ENCODE measurements around the gene PPP2R3A.

PPP2R3A gene

DNA sequence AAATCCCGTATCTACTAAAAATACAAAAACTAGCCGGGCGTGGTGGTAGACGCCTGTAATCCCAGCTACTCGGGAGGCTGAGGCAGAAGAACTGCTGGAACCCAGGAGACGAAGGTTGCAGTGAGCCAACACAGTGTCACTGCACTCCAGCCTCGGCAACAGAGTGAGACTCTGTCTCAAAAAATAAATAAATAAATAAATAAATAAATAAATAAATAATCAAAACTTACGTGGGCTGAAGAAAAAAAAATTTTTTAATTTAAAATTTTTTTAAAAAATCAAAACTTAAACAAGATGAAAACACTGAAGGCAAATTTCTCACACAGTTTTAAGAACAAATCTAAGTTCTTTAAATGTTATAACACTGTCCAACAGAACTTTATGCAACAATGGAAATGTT, 216.2 kb downstream of the PPP2R3A start:
- TF ChIP-seq, protein P1, sequence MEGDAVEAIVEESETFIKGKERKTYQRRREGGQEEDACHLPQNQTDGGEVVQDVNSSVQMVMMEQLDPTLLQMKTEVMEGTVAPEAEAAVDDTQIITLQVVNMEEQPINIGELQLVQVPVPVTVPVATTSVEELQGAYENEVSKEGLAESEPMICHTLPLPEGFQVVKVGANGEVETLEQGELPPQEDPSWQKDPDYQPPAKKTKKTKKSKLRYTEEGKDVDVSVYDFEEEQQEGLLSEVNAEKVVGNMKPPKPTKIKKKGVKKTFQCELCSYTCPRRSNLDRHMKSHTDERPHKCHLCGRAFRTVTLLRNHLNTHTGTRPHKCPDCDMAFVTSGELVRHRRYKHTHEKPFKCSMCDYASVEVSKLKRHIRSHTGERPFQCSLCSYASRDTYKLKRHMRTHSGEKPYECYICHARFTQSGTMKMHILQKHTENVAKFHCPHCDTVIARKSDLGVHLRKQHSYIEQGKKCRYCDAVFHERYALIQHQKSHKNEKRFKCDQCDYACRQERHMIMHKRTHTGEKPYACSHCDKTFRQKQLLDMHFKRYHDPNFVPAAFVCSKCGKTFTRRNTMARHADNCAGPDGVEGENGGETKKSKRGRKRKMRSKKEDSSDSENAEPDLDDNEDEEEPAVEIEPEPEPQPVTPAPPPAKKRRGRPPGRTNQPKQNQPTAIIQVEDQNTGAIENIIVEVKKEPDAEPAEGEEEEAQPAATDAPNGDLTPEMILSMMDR (conservative IDR thresholded peaks at IDR 0.05; ENCODE audit: low read length), result no peak
- TF ChIP-seq EZH2phosphoT487 (IDR thresholded peaks at IDR 0.05; ENCODE audit: borderline replicate concordance), result no peak
- H4K20me1 ChIP-seq (ENCODE audit: insufficient read depth, low read length, poor library complexity, severe bottlenecking), result peaks cover 95% of the 10 kb centered on the region
- peaks cover 25% of the 10 kb centered on the region for H3K4me1 ChIP-seq (ENCODE audit: insufficient read depth, low read length, poor library complexity, severe bottlenecking)
- H3K9me3 ChIP-seq (ENCODE audit: insufficient read depth, low read depth, low read length), result no peaks in the 10 kb centered on the region
- no peaks in the 10 kb centered on the region for H3K36me3 ChIP-seq (ENCODE audit: insufficient read depth, low read length)
- no peaks in the 10 kb centered on the region for H3K27me3 ChIP-seq (ENCODE audit: insufficient read depth, low read length, poor library complexity, severe bottlenecking)
- H3F3A ChIP-seq (ENCODE audit: low read depth), result no peaks in the 10 kb centered on the region
- no peaks in the 10 kb centered on the region for H3K9me2 ChIP-seq (replicated peaks; ENCODE audit: low read depth, low read length)
- H3K79me2 ChIP-seq (ENCODE audit: insufficient read depth, low read length), result peaks cover 99% of the 10 kb centered on the region
- H2AFZ ChIP-seq (ENCODE audit: low read length), result no peak overlapping the region
- H3K4me3 ChIP-seq (ENCODE audit: low read length, poor library complexity, severe bottlenecking), result no peak overlapping the region
- H3K4me2 ChIP-seq (ENCODE audit: low read depth, low read length, poor library complexity, severe bottlenecking), result no peak overlapping the region
- no peak overlapping the region for H3K9ac ChIP-seq (ENCODE audit: low read depth, low read length, poor library complexity, severe bottlenecking)

DNA sequence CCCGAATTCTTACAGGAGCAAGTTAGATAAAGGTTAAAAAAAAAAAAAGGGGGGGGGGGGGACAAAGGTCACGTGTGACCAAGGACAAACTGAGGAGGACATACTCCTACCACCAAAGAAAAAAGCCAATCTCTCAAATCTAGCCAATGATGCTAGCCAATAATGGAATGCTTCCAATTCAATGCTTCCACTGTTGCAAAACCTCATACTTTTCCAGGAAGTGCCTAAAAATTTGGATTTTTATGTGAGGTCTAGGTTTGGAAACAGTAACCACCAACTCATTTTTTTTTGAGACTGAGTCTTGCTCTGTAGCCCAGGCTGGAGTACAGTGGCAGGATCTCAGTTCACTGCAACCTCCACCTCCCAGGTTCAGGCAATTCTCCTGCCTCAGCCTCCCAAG, 219.2 kb downstream of the PPP2R3A start:
- Histone ChIP-seq H3K4me3 (ENCODE audit: low read length, poor library complexity, severe bottlenecking) (peak overlapping the region; percentile 25), H3F3A (ENCODE audit: low read depth) (no peaks in the 10 kb centered on the region), H2AFZ (ENCODE audit: low read length) (no peak overlapping the region), H3K36me3 (ENCODE audit: insufficient read depth, low read length) (0 out of 2 replicates have a peak, but pooled peaks cover under 1% of the 10 kb centered on the region), H3K4me1 (ENCODE audit: insufficient read depth, low read length, poor library complexity, severe bottlenecking) (peaks cover 53% of the 10 kb centered on the region), H3K9me3 (ENCODE audit: insufficient read depth, low read depth, low read length) (no peaks in the 10 kb centered on the region), H3K79me2 (ENCODE audit: insufficient read depth, low read length) (peaks cover 99% of the 10 kb centered on the region), H3K27me3 (ENCODE audit: insufficient read depth, low read length, poor library complexity, severe bottlenecking) (no peaks in the 10 kb centered on the region), H3K9ac (ENCODE audit: low read depth, low read length, poor library complexity, severe bottlenecking) (no peak overlapping the region), H3K9me2 (replicated peaks; ENCODE audit: low read depth, low read length) (no peaks in the 10 kb centered on the region), H4K20me1 (ENCODE audit: insufficient read depth, low read length, poor library complexity, severe bottlenecking) (peaks cover 95% of the 10 kb centered on the region), H3K4me2 (ENCODE audit: low read depth, low read length, poor library complexity, severe bottlenecking) (no peak overlapping the region)
- TF ChIP-seq, protein P1 (conservative IDR thresholded peaks at IDR 0.05; ENCODE audit: low read length), result no peak
- TF ChIP-seq EZH2phosphoT487 (IDR thresholded peaks at IDR 0.05; ENCODE audit: borderline replicate concordance), result no peak

DNA sequence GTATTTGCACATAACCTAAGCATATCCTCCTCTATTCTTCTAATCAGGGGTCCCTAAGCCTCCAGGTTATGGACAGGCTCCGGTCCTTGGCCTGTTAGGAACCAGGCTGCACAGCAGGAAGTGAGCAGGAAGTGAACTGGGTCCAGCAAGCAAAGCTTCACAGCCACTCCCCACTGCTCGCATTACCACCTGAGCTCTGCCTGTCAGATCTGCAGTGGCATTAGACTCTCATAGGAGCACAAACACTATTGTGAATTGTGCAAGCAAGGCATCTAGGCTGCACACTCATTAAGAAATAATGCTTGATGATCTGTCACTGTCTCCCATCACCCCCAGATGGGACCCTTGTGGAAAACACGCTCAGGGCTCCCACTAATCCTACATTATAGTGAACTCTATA, 220.8 kb downstream of the PPP2R3A start:
- no peaks in the 10 kb centered on the region for H3K9me3 ChIP-seq (ENCODE audit: insufficient read depth, low read depth, low read length)

More for the DNA sequence above, 220.8 kb downstream of the PPP2R3A start:
- peaks cover 6% of the 10 kb centered on the region; the same call in 1 of the 2 replicates for H3K36me3 ChIP-seq (ENCODE audit: insufficient read depth, low read length)
- H3K4me2 ChIP-seq (ENCODE audit: low read depth, low read length, poor library complexity, severe bottlenecking), result peak overlapping the region; percentile 99
- TF ChIP-seq, protein P1 (conservative IDR thresholded peaks at IDR 0.05; ENCODE audit: low read length), result no peak
- TF ChIP-seq EZH2phosphoT487 (IDR thresholded peaks at IDR 0.05; ENCODE audit: borderline replicate concordance), result no peak
- H3K4me3 ChIP-seq (ENCODE audit: low read length, poor library complexity, severe bottlenecking), result peak overlapping the region; percentile 86
- H3F3A ChIP-seq (ENCODE audit: low read depth), result no peaks in the 10 kb centered on the region
- H3K4me1 ChIP-seq (ENCODE audit: insufficient read depth, low read length, poor library complexity, severe bottlenecking), result peaks cover 62% of the 10 kb centered on the region
- no peak overlapping the region for H2AFZ ChIP-seq (ENCODE audit: low read length)
- peaks cover 100% of the 10 kb centered on the region for H3K79me2 ChIP-seq (ENCODE audit: insufficient read depth, low read length)
- H4K20me1 ChIP-seq (ENCODE audit: insufficient read depth, low read length, poor library complexity, severe bottlenecking), result peaks cover 97% of the 10 kb centered on the region
- H3K27me3 ChIP-seq (ENCODE audit: insufficient read depth, low read length, poor library complexity, severe bottlenecking), result no peaks in the 10 kb centered on the region
- H3K9me2 ChIP-seq (replicated peaks; ENCODE audit: low read depth, low read length), result no peaks in the 10 kb centered on the region
- H3K9ac ChIP-seq (ENCODE audit: low read depth, low read length, poor library complexity, severe bottlenecking), result no peak overlapping the region

All from Loucy (cell line).